ENCODE measurements around the gene DYRK1B.

Gene DYRK1B

DNA sequence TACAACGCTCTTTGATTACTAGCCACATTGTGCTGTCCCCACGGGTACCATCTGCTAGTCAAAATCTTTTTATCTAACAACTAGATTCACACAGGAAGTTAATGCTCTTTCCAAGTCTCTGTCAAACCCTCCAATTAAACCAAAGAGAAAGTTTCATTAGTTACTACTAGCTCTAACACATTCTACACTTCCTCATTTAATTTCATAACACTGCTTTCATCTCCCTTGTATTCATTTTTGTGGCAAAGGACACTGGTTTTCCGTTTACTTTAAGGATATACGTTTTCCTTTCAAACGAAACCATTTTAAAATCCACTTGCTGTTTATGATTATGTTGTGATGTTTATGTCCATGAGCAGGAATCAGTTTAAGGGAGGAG is 5.3 kb downstream of the DYRK1B start:
- CTCF ChIA-PET: interaction anchor here (0.6 to 2.9 kb wide), 3 partner anchors 15 to 775 kb away, joined by 3 to 18 read pairs (median 3); no protein-coding TSS in a partner anchor
- peaks cover 64 to 73% of the 10 kb centered on the region in 2 experiments for H3K36me3 ChIP-seq (ENCODE audit: control insufficient read depth in 2 of 2, insufficient read depth in 1 of 2, low read length in 2 of 2)
- POLR2A ChIA-PET: interaction anchor here (0.7 to 1.8 kb wide), 4 partner anchors 8 to 299 kb away, joined by 3 to 6 read pairs (median 4); no protein-coding TSS in a partner anchor

More for the DNA sequence above, 5.3 kb downstream of the DYRK1B start:
- no peak for TF ChIP-seq ZNF169 (tag by site-specific recombination; IDR thresholded peaks at IDR 0.05)
- TF ChIP-seq INSM2 (tag by site-specific recombination; IDR thresholded peaks at IDR 0.05): no peak
- no peak for TF ChIP-seq ZBTB8A (tag by site-specific recombination; IDR thresholded peaks at IDR 0.05)
- TF ChIP-seq, protein P1, sequence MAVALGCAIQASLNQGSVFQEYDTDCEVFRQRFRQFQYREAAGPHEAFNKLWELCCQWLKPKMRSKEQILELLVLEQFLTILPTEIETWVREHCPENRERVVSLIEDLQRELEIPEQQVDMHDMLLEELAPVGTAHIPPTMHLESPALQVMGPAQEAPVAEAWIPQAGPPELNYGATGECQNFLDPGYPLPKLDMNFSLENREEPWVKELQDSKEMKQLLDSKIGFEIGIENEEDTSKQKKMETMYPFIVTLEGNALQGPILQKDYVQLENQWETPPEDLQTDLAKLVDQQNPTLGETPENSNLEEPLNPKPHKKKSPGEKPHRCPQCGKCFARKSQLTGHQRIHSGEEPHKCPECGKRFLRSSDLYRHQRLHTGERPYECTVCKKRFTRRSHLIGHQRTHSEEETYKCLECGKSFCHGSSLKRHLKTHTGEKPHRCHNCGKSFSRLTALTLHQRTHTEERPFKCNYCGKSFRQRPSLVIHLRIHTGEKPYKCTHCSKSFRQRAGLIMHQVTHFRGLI (tag by site-specific recombination; IDR thresholded peaks at IDR 0.05): no peak
- TF ChIP-seq ZNF521 (tag by site-specific recombination; IDR thresholded peaks at IDR 0.05): no peak
- TF ChIP-seq ZBTB11 (tag by site-specific recombination; conservative IDR thresholded peaks at IDR 0.05; ENCODE audit: low read depth): no peak
- TF ChIP-seq ZNF548 (tag by site-specific recombination; IDR thresholded peaks at IDR 0.05): no peak
- TF ChIP-seq, protein P2, sequence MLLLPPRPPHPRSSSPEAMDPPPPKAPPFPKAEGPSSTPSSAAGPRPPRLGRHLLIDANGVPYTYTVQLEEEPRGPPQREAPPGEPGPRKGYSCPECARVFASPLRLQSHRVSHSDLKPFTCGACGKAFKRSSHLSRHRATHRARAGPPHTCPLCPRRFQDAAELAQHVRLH (tag by site-specific recombination; IDR thresholded peaks at IDR 0.05): no peak
- TF ChIP-seq ZNF776 (tag by site-specific recombination; IDR thresholded peaks at IDR 0.05; ENCODE audit: borderline replicate concordance): no peak
- TF ChIP-seq ZSCAN4 (tag by site-specific recombination; IDR thresholded peaks at IDR 0.05): no peak
- peak; percentile 20; the same call in 1 of the 2 replicates for TF ChIP-seq PRDM1 (tag by site-specific recombination; IDR thresholded peaks at IDR 0.05)
- TF ChIP-seq ZNF292 (tag by site-specific recombination; IDR thresholded peaks at IDR 0.05; ENCODE audit: borderline replicate concordance, low read depth): no peak
- TF ChIP-seq ZNF664 (tag by site-specific recombination; IDR thresholded peaks at IDR 0.05): peak; percentile 99
- TF ChIP-seq RBAK (tag by site-specific recombination; IDR thresholded peaks at IDR 0.05): no peak
- Histone ChIP-seq H3K4me3 (ENCODE audit: low read depth, low read length) (no peak overlapping the region), H3K4me1 (ENCODE audit: control insufficient read depth, insufficient read depth, low read length) (peaks cover 22% of the 10 kb centered on the region), H3K9me3 (ENCODE audit: control insufficient read depth, insufficient read depth, low read depth, low read length) (no peaks in the 10 kb centered on the region), H3K27ac (ENCODE audit: extremely low read depth, low read depth, low read length) (no peak overlapping the region)
